ENCODE measurements around the gene C20orf204.

C20orf204 gene

GRCh38 chr20:64056639-64056888 lies 20.6 kb downstream of the C20orf204 start:
- DNase-seq (ENCODE audit: low spot score), result no peak

DNA sequence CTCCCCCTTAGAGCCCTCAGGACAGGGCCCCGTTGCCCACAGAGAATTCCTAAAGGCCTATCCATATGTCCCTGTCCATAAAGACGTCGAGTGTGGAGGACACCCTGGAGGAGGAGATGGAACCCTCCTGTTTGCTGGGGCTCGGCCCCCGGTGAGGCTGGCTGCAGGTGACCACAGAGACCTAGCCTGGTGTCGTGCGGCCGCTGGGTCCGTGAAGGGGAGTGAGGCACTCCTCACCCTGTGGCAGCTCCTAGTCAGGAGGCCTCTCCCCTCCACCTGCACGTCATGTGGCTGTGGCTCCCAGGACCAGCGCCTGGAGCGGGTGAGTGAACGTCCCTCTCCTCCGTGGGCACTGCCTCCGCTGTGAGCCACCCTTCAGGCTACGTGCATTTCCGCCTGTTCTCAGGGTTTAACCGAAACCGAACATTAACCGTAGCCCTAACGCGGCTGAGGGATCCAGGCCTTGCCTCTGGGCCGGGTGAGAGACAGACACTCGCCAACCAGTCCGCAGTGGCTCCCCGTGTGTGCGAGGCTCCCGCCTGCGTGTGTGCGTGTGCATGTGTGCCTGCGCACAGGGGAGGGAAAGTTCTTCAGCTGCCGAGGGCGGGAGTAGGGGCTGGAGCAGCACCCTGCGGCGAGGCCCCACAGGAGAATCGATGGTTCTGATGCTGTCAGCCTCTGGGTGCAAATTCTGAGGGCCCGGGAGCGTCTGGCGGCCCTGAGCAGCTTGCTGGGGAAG lies 21.1 kb downstream of the C20orf204 start:
- DNase-seq (ENCODE audit: low spot score), result no peak

DNA sequence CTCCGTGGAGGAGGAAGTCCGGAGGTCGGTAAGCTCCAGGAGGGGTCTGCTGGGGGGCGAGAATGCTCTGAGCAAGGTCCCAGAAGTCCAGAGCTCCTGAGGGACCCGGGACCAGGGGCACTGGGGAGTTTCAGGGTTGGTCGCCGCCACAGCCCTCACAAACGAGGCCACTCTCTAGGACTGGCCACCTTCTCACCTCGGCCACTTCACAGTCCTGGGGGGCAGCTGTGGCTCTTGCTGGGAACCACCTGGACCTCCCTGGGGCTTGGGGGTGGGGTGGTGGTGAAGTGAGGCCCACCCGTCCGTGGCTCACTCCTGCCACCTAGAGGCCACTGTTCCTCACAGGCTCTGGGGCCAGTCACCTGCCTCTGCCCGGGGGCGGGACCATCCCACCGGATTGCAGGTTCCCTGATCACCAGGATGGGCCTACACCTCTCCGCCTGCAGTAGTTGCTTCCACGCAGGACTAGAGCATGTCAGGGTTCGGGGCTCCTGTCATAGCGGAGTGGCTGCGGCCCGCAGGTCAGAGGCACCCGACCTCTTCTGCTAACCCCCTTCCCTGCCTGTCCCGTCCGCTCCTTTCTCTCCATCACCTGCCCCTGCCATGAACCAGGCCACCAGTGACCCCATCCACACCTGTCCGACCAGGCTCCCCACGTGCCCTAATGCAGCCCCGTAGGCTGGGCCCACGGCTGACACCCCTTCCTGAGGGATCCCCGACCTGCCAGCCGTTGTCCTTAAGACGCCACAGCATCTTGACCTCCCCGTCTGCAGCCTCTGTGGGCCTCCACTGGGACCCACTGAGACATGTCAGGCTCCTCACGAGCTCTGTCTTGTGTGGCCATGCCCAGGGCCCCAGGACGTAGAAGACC lies 21.9 kb downstream of the C20orf204 start:
- DNase-seq (ENCODE audit: low spot score), result peak; percentile 40

DNA sequence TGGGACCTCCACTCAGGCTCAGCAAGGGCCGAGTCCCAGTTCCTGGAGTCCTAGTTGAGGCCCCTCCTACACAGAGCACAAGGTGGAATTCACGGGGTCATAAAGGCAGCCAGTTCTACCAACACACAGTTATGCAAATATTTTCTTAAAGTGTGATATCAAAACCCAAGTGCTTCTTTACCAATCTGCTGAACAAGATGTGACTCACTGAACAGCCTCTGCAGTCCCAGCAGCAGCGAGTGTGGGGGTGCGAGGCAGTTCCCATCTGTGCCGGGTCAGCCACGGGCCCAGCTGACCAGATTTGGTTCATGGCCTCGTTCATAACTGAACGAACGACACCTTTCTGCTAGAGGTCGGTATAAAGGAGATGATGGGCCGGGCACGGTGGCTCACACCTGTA lies 22.6 kb downstream of the C20orf204 start:
- DNase-seq (ENCODE audit: low spot score), result peak; percentile 45

DNA sequence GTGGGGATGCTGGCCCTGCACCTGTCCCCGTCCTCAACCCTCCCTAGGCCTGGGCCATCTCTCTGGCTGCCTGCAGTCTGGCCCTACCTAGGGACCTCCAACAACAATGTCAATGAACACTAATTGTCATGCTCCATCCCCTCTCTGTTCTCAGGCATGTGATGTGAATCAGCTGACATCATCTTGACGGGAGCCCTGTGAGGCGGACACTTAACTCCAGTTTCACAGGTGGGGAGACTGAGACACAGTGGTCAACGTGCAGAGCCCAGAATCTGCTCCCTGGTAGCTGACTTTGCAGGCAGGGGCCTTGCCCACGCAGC lies 26.3 kb downstream of the C20orf204 start:
- no peak for DNase-seq (ENCODE audit: low spot score)

- DNase-seq (ENCODE audit: low spot score), result no peak
Observed at GRCh38 chr20:64062596-64063388, 26.8 kb downstream of the C20orf204 start, which contains the start of gene TCEA2. Gene TCEA2, plus strand, starts transcription at chr20:64063198. Its CDS starts 115 bp downstream, at chr20:64063313.

GRCh38 chr20:64063389-64064144 lies 27.6 kb downstream of the C20orf204 start:
- no peak for DNase-seq (ENCODE audit: low spot score)

- DNase-seq (ENCODE audit: low spot score), result no peak
Observed at GRCh38 chr20:64064145-64064698, 28.2 kb downstream of the C20orf204 start.

DNA sequence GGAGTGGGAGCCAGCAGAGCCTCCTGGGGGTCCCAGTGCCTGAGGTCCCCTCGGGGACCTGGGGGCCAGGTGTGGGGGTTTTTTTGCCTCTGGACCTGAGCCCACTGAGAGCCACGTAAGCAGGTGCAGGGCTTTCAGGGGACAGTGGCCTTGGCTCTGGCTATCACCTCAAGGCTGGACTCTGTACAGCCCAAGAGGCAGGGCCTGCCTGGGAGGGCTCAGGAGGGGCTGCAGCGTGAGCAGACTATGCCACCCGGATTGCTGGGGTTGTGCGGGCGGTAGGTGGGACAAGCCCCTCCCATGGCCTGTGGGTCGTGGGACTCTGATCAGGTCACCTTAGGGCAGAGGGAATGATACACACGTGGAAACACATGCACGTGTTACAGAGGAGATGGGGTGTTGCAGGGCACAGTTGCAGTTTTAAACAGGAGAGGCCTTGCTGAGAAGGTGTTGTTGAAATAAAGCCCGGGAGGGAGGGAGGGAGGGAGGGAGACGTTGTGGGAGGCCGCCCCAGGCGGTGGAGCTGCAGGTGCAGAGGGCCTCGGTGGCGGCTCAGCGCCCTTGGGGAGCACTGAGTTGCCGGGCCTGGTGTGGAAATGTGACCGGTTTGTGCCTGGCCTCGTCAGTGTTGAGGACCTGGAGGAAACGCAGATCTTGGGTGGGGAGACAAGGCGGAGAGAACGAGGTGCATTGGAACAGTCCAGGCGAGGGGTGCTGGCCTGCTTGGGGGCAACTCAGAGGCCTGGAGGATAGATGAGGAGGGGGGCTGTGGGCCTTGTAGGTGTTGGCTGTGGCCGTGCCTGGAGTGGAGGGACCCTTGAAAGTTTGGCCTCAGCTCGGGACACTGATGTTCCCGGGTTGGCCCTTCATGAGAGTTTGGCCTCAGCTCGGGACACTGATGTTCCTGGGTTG lies 29.3 kb downstream of the C20orf204 start:
- DNase-seq (ENCODE audit: low spot score), result no peak

DNA sequence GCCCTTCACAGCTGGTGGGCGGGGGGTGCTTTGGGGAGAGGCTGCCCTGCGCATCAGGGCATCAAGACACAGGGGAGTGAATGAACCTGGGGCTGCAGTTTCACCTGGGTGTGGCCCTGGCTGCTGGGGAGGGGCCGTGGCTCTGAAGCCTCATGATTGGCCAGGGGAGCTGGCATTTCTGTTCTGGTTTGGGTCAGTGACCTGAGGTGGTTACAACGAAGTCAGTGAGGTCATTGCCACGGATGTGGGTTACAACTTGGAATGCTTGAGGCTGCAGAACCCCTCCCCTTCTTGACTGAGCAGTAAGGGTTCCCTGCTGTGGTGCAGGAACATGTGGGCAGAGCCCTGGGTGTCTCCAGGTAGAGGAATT lies 30.0 kb downstream of the C20orf204 start:
- no peak for DNase-seq (ENCODE audit: low spot score)

- no peak for DNase-seq (ENCODE audit: low spot score)
Observed at GRCh38 chr20:64067005-64067632, 31.1 kb downstream of the C20orf204 start.

DNA sequence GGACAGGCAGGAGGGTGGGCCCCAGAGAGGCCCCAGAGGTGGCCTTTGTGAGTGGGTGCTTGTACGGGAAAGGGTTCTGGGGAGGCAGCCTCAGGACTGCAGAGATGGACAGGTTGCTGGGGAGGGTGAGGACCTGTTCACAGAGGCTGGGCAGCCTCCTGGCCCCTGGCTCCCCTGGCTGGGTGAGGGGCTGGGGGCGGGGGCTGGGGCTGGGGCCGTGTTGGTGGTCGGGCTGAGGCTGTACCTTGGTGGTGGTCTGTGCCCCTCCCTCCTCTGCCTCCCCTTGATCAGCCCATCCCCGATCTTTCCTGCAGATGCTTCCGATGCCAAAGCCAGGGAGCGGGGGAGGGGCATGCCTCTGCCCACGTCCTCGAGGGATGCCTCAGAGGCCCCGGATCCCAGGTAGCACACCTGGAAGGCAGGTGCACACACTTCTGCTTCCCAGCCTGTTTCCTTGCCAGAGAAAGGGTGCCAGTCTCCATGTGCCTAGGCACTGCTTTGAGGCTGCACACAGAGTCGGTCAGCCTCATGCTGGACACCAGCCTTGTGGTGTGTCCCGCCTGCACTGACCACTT lies 31.8 kb downstream of the C20orf204 start:
- DNase-seq (ENCODE audit: low spot score), result no peak

DNA sequence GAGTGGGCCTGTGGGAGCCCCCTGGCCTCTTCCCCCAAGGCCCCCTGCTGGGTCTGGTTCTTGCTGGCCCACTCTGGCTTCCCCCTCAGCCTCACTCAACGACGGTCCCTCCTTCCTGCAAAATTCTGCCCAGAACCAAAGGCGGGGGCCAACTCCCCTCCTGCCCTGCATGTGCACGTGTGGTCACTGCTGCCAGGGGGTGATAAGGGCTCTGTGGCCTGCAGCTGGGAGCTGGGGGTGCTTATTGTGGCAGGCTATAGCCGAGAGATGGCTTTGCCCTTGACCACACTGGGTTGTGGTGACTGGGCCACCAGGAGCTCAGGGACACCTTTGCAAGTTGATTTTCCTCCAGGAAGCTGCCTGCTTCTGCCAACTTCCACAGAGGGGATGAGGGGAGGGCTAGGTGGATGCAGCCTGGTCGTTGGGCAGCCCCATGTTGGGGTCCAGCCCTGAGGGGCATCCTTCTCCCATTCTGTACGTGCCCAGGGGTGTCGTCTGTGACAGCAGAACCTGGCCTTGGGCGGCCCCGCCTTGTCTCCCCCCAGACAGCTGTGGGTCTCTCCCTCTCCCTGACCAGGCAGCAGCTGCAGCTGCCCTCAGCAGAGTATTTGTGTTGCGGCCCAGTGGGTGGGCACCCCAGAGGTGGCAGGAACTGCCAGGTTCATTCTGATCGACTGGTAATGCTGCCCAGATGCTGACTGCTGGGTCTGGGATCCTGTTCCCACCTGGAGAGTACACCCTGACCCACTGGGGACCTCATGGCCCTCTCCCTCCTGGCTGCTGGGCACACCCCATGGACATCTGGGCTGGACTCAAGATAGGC lies 32.6 kb downstream of the C20orf204 start:
- no peak for DNase-seq (ENCODE audit: low spot score)

- no peak for DNase-seq (ENCODE audit: low spot score)
Observed at GRCh38 chr20:64069209-64069613, 33.2 kb downstream of the C20orf204 start.

DNA sequence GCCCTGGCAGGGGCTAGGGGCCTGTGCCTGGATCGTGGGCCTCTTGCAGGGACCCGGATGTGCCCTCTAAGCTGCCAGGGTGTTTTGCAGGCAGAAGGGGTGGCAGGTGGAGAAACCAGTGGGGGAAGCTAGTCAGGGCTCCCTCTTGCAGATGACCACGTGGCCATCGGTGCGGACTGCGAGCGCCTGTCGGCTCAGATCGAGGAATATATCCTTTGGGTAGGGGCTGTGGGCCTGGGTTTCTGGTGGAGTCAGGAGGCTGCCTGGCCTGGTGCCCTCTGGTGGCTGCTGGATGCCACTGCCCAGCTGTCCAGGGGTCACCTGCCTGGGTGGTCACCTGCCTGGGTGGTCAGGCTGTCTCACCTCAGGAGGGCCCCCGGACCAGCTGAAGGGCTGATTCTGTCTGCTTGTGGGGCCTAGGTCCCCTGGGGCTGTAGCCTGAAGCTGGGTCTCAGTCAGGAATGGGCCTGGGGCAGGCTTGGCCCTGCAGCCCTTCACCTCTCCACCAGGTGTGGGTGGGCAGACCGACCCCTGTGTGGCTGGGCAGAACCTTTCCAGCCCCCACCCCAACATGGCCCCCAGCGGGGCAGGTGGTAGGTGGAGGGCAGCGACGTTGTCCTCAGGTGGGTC lies 33.7 kb downstream of the C20orf204 start:
- DNase-seq (ENCODE audit: low spot score), result peak; percentile 45

DNA sequence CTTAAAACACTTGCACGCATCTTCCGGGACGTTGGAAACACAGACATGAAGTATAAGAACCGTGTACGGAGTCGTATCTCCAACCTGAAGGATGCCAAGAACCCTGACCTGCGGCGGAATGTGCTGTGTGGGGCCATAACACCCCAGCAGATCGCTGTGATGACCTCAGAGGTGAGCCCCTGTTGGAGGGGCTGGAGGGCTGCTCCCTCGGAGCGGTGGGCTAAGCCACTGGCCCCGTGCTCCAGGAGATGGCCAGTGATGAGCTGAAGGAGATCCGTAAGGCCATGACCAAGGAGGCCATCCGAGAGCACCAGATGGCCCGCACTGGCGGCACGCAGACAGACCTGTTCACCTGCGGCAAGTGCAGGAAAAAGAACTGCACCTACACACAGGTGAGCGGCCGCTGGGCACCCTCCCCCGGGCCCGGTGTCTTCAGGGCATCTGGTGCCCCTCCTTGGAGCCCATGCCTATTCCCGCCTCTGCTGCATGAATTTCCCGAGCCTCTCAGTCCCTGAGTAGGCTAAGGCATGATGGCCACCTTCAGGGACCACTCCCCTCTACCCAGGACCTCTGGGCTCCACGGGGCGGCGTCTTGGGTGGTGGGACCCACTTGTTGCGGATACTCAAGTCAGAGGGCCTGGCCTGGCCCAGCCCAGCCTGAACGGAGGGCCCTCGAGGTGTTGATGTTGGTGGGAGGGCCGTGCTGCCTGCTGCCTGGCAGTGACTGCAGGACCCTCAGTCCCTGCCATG lies 34.4 kb downstream of the C20orf204 start:
- DNase-seq (ENCODE audit: low spot score), result no peak
